Activated T-cell treated with anti-CD3 and anti-CD28 coated beads, Interleukin-2, amount 50 U/mL, for 48 hours (primary cell): Measurements from ENCODE around the gene HAPLN3.

Experiments
- DNase-seq, 2 experiments: peaks; one replicate each; pipeline ENCODE4 v3.0.0-alpha.2; 2020

Gene HAPLN3

GRCh38 chr15:88909956-88910831 lies 14.8 kb upstream of the HAPLN3 start:
- no peak for DNase-seq

GRCh38 chr15:88908697-88909621 lies 13.6 kb upstream of the HAPLN3 start:
- DNase-seq: no peak

DNA sequence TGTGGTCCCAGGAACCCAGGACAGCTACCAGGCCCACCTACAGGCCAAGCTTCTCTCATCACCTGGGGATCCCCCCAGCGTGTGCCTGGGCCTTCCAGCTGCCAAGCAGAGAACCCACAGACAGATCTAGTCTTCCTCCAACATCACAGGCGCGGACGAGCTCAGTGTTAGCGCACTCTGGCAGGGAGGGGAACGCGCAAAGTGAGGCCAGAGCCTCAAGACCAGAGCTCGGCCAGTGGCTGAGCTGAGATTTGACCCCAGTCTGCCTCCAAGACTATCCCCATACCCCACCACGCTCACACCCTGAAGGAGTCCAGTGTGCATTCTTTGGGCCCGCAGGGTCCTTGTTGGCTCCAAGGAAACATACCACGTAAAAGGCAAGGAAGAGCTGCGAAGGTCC lies 12.8 kb upstream of the HAPLN3 start:
- no peak for DNase-seq

GRCh38 chr15:88907111-88907510 lies 11.8 kb upstream of the HAPLN3 start:
- no peak for DNase-seq

GRCh38 chr15:88906551-88906950 lies 11.2 kb upstream of the HAPLN3 start:
- no peak for DNase-seq

GRCh38 chr15:88906130-88906529 lies 10.8 kb upstream of the HAPLN3 start:
- no peak for DNase-seq

- no peak for DNase-seq
Measured at GRCh38 chr15:88905576-88905975, 10.2 kb upstream of the HAPLN3 start.

- peak; percentile 93 to 94 for DNase-seq
Measured at GRCh38 chr15:88904624-88905327, 9.4 kb upstream of the HAPLN3 start.

DNA sequence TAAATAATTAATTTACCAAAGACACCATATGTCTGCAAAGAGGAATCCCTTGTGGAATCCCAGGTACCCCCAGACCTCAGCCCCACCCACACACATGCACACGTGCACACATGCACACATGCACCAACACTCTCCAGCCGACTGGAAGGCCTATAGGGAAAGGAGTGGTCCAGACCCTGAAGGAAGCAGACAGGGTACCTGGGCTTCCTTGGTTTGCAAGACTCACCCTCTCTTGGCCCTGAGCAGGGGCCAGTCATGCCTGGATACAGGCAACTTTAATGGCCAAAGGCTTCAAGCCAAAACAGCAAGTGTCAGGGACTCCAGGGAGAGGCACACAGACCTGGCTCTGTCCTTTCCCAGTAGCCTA lies 8.9 kb upstream of the HAPLN3 start:
- no peak for DNase-seq

DNA sequence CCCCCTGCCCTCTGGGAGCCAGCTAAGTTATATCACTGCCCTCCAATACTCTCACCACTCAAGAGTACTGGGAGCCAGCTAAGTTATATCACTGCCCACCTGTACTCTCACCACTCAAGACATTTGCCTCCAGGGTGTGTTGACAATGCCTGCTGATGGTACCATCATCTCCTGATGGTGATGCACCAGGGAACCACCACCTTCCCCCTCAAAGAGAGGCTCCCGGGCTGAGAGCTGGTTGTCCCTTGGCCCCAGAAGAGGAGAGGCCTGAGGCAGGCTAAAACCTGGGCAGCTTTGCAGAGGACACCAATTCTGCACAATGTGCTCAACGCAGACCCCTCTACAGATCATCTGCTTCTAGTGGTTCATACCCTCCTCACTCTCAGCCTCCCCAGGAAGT lies 7.5 kb upstream of the HAPLN3 start:
- DNase-seq: no peak

DNA sequence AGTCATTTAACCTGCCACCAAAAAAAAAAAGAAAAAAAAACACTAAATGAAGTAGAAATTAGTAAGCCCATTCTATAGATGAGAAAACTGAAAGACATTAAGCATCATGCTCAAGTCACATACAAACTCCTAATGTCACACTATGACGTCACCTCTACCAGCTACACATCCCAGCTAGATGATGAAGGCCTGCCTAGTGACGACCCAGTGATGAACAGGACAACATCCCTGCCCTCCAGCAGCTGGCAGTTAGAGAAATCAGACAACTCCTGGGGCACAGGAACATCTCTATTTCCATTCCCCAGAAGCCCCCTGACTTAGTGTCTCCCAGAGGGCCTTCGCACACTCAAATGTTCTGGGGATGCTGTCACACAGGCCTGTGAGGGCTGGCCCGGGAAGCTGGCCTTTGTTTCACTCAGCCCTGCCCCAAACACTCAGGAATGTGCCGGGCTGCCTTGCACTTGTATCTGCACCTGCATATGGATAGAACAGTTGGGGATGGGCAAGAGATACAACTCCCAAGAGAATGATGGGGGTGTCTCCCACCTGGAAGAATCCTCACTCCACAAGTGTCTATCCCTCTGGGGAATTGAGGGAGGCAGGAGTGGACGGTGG lies 7.0 kb upstream of the HAPLN3 start:
- no peak for DNase-seq

GRCh38 chr15:88901508-88902220 lies 6.3 kb upstream of the HAPLN3 start:
- no peak for DNase-seq

- no peak for DNase-seq
Measured at GRCh38 chr15:88900982-88901418, 5.7 kb upstream of the HAPLN3 start.

- DNase-seq: no peak
Measured at GRCh38 chr15:88900309-88900981, 5.1 kb upstream of the HAPLN3 start.

- DNase-seq: no peak
Measured at GRCh38 chr15:88899251-88899650, 3.9 kb upstream of the HAPLN3 start.

GRCh38 chr15:88898736-88899135 lies 3.4 kb upstream of the HAPLN3 start:
- DNase-seq: no peak

DNA sequence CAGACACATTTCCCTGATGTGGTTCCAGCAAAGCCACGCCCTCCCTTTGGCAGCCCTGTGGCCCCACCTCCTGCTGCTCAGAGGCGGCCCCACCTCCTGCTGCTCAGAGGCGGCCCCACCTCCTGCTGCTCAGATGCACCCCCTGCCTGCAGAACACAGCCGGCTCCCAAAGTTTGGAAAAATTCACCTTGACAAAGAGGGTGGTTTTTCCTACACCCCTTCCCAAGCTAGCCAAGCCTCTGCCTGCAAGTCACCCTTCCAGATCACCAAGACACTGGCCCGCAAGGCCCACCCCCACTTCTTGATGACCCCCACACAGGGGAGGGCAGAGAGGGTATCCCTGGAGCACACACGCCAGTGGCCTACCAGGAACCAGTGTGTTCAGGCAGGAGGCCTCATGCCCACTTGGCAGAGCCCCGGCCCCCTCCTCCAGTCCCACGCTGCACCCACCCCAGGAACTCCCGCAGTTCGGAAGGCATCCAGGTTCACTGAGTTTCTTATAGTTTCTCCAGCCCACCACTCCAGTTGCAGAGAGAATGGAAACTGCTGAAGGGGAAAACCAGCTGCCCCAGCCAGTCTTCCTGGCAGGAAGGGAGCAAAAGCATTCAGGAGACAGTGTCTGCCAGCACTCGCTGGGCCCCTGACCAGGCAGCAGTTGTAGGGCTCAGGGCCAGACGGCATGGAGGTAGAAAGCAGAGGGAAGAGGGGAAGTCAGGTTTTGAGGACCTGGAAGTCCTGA lies 2.3 kb upstream of the HAPLN3 start:
- DNase-seq: peak; percentile 76 to 83

GRCh38 chr15:88897142-88897455 lies 1.8 kb upstream of the HAPLN3 start:
- no peak for DNase-seq

- DNase-seq: peak in 1 of 2 experiments; percentile 30
Measured at GRCh38 chr15:88896333-88897033, 1.1 kb upstream of the HAPLN3 start.

GRCh38 chr15:88894348-88894818 lies 961 bp downstream of the HAPLN3 start:
- DNase-seq: peak; percentile 92 to 93
